ENCODE results near the gene SLC5A1.

Gene SLC5A1

DNA sequence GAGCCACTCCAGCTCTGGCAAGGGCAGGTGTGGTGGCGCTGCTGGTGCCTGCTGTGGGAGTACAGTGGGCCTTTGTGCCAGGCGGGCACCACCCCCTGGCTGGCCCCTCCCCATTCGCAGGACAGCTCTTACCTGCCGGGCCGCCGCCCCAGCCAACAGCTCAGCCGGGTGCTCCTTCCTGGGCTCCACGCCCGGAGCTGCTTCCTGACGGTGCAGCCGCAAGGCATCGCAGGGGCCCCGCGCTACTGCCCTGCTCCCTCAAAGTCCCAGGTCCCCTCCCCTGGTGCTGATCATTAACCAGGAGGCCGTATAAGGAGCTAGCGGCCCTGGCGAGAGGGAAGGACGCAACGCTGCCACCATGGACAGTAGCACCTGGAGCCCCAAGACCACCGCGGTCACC lies at the start of gene SLC5A1:
TSS of gene SLC5A1 (plus strand) at position 338 of the 400 bp plus-strand sequence. CDS start at position 359, 21 bp downstream.
- no peak for DNase-seq

DNA sequence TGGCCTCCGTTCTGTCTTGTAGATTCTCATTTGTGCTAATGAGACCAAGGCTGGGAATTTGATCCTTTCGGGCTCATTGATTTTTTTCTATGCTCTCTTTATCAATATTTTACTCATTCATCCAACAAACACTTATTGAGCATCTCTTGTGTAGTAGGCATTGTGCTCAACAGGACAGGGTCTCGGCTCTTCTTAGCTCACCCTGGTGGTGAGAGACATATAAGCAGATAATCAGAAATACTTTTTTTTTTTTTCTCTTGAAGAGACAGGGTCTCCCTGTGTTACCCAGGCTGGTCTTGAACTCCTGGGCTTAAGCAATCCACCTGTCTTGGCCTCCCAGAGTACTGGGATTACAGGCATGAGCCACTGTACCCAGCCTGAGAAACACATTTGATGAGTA lies 48.0 kb upstream of the SLC5A1 start:
- no peak for DNase-seq

DNA sequence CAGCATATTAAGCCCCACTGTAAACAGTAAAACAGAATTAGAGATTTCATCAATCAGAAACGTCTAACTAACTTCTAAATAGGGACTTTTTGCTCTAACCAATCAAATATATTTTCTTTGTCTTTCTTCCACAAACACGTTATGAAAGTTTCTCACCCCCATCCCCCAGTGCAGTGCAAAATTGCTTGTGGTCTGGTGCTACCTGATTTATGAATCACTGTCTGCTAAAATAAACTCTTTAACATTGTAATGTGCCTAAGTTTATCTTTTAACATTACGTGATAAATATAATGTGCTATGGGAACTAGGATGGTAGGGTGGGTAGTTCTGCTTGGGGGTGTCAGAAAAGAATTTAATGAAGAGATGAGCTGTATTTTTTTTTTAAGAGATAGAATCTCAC lies 47.3 kb upstream of the SLC5A1 start:
- DNase-seq: no peak

DNA sequence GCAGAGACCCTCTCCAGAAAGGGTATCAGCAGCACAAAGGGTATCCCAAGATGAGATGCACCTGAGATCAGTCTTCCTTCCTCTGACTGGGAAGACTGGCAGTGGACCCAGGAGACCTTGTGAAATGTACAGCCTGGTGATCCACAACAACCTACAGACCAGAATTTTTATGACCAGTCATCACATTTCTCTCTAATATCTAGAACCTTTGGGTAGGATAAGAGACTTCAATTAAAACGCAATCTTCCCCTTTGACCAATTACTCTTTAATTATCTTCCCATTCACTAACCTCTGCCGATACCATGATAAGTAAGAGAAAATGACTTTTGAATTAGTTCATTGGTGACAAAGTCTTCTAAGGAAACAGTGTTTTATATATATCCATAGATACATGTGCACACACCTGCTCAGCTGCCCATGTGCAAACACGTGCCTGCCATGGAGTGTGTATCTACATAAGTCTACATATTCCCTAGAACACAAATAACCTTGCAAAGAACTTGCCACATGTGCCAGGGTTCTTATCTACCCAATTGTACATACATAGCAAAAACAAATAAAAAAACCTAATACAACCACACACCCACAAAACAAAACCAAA lies 44.2 kb upstream of the SLC5A1 start:
- DNase-seq: no peak

DNA sequence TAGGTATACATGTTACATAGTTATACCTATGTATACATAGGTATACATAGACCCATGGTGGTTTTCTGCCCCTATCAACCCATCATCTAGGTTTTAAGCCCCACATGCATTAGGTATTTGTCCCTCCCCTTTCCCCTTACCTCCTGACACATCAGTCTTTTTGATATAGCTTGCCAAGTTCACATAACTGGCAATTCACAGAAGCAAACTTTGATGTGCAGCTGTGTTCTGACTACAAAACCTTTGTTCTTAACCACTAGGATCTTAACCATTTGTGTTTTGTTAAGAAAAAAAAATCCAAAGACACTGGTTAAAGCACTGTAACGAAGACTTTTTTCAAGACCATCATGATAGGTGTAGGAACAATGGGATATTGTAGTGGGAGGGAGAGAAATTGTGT lies 42.9 kb upstream of the SLC5A1 start:
- DNase-seq: no peak

DNA sequence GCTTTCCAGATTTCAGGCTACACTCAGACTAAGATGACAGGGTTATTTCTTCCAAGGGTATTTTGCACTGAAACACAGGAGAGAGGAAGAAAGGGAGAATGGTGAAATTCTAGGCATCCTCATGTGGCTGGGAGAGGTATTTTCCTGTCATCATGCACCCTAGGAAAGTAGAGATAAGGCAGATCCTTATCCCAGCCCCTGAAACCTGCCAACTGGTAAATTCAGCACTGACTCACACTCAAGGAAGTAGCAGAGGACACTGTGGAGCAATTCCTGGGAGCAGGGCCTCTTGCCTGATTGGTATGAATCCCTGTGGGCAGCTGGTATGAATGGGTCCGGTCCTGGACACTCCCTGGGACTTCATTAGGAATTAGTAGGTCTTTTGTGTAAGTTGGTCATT lies 37.6 kb upstream of the SLC5A1 start:
- no peak for DNase-seq

DNA sequence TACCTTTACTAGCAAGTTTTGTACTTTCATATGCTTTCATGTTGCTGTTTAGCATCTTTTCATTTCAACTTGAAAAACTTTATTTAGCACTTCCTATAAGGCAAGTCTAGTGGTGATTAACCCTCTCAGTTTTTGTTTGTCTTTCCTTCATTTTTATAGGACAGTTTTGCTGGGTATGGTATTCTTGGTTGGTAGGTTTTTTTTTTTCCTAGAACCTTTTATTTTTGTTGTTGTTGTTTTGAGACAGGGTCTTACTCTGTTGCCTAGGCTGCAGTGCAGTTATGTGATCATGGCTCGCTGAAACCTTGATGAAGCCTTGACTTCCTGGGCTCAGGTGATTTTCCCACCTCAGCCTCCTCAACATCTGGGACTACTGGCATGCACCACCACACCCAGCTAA lies 29.9 kb upstream of the SLC5A1 start:
- DNase-seq: no peak

DNA sequence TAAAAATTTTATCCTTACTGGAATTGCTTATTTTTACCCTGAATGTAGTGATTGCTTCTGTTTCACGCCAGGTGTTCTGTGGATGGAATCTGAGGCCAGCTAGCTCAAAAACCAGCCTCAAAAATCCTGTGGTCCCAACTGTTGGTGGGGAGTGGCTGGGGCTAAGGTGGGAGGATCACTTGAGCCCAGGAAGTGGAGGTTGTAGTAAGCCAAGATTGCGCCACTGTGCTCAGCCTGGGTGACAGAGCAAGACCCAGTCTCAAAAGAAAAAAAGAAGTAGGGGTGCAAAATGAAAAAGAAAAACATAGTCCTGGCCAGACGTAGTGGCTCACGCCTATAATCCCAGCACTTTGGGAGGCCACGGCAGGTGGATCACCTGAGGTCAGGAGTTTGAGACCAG lies 27.0 kb upstream of the SLC5A1 start:
- DNase-seq: no peak

DNA sequence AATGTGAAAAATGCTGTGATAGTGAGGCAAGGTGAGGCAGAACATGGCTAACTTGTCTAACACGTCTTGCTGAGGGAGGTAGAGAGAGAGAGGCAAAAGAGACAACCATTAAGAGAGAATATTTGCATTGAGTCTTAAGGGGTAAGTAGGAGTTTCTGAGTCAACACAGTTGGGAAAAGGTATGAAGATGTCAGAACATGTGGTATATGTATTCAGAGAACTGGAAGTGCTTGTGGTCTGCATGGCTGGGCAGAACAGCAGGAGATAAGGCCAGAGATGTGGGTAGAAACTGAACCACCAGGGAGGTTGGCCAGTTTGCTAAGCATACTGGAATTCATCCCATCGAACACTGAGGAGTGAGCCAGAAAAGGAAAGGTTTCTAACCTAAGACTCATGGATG lies 25.0 kb upstream of the SLC5A1 start:
- DNase-seq: no peak

DNA sequence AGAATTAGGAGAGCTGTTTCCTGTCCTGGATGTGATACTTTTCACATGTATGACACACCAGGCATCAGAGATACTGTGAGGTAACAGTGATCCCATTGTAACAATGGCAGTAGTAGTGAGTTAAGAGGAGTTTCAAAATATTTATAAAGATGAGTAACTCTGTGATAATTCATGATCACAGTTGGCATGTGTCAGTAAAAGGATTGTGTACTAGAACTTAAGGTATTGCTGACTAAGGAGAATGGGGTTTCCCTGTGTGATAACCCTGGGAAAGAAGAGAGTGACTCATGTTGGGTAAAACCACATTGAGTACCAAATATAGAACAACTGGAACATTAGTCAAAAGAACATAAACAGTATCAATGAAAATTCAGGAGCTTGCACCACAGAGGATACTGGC lies 22.9 kb upstream of the SLC5A1 start:
- no peak for DNase-seq

DNA sequence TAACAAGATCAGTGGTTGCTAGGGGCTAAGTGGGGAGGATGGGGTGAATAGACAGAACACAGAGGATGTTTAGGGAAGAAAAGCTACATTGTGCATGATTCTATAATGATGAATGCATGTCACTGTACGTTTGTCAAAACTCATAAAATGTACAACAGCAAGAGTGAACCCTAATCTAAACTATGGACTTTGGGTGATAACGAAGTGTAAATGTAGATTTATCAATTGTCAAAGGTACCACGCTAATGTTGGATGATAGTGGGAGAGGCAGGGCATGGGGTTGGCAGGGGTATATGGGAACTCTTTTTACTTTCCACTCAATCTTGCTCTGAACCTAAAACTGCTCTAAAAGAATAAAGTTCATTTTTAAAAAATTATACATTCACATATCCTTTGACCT lies 21.3 kb upstream of the SLC5A1 start:
- DNase-seq: no peak

DNA sequence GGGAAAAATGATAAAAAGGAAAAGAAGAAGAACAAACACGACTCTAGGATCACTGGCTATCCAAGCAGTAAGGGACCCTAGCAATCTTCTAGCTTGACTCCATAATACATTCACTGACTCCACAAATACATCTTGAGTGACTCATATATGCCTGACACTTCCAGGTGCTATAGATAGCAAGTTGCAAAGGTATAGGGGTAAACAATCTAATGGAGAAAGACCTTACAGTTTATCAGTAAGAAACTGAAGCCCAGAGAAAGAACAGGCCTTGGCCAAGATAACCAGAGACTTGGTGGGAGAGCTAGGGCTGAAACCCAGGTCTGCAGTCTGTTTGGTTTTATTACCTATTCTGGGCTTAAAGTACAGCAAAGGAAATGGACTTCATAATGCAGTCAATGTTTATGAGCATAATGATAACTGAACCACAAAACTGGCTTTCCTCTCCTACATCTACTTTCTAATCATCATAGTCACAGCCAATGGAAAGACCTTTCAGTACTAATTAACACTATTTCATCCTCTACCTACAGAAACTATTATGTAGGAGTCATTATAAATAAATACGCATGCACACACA lies 19.7 kb upstream of the SLC5A1 start:
- no peak for DNase-seq

DNA sequence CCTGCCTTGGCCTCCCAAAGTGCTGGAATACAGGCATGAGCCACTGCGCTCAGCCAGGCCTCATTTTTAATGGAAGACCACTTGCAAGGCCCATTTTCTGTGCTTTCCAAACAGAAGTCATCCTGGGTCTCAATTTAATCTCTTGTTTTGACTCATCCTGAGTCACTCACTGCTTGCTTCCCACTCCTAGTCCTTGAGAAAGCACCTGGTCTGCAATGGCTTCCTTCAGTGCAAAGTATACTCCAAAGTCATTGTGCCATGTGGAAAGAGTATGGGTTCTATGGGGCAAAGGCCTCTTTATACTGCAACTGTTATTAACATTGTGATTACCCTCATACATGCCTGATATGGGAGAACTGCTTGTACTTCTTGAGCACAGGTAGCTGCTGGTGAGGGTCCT lies 18.3 kb upstream of the SLC5A1 start:
- no peak for DNase-seq

DNA sequence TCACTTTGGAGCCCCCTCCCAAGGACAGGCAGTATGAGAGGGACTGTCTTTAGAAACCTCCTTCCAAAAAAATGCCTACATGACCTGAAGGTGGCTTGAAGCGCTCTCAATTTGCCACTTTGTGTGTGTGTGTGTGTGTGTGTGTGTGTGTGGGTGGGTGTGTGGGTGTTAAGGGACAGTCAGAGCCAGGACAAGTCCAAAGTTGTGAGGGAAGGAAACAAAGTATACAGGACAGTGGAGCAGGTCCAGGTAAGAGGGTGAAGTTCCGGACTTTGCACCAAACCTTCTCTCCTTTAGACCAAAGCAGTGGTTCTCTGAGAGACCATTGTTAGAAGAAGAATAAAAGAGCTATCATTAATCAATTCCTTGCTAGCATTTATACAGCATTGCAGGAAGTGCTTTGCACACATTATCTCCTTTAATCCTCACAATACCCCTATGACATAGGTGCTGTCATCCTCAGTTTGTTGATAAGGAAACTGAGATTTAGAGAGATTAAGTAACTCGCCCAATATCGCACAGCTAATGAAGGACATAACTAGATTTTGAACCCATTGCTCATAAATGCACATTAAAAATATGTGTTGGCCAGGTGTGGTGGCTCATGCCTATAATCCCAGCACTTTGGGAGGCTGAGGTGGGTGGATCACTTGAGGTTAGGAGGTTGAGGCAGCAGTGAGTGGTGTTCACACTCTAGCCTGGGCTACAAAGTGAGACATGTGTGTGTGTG lies 12.4 kb upstream of the SLC5A1 start:
- DNase-seq: no peak

DNA sequence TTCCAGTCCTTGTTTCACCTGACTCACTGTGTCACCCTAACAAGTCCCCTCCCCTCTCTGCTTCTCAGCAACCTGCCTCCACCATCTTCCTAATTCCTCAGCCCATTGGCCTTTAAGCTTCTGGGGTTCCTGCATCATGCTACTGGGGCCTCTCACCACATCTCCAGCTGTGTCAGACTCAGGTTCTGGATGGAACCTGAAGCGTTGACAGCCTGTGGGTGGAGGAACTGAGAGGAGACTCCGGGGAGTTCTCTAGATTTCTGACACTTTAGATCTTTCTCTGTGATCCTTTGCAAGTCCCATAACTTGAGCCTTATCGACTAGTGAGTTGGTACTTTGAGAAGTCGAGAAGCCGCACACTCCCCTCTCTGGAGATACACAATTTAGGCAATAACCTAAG lies 11.6 kb upstream of the SLC5A1 start:
- no peak for DNase-seq

DNA sequence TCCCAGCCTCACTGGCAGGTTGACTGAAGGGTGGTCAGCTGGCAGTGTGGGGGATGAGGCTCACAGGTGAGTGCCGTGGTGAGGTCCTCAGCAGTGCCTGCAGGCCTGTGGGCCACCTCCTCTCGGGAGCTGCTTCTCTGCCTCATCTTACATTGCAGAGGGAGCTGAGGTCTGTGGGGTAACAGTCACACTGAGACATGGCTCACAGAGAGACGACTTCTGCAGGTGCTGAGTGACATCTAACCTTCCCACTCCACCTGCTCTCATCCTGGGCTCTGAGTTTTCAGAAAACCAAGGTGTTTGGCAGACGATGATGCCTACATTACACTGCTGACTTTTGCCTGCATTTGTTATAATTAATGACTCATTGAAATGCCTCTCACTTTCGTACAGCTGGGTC lies 8.8 kb upstream of the SLC5A1 start:
- no peak for DNase-seq

DNA sequence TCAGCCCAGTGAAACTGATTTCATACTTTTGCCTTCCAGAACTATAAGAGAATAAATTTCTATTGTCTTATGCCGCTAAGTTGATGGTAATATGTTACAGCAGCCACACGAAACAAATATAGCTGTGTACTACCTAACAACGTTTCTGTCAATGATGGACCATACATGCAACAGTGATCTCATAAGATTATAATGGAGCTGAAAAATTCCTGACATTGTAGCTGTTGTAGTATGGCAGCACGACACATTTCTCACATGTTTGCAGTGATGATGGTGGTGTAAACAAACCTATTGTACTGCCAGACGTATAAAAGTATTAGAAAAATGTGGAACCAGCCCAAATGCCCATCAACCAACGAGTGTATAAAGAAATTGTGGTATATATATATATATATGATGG lies 5.8 kb upstream of the SLC5A1 start:
- DNase-seq: no peak

DNA sequence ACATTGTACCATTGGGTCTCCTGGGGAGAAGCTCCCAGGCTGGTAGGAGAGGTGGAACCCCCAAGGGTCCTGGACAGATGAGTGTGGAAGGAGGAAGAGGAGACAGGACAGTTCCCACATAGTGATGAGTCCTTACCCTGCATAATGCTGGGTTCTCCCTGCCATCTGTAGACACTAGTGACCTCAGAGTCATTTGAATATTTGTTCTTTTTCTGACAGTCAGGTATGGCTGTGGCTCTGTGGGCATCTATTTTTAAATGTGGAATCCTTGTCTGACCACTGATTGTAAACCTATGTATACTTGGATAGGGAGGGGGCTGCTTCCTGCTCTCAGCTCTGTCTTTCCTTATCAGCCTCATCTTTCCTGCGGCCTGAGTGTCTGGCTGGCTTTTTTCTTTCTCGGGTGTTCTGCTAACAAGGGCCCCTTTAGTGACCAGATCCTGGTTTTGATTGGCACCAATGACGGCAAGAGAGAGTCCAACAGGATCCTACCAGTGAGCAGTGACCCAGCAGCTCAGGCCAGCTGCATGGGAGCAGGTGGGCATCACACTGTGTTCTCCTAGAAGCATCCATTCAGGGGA lies 2.6 kb upstream of the SLC5A1 start:
- DNase-seq: no peak

DNA sequence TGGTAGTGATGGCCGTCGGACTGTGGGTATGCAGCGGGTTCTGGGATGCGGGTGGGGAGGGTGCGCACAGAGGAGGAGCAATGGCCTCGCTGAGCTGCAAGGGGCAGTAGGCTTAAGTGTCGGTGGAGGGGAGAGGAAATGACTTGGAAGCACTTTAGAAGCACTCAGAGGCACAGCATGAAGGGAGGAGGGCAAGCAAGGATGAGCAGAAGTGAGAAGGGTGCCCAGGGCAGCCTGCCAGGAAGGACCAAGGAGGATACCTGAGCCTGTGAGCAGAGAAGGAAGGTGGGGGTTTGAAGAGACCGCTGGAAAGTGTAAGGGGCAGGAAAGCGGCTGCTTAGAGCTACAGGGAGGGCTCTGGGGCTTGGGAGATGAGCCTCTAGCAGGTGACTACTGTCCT lies 330 bp downstream of the SLC5A1 start:
- DNase-seq: no peak

DNA sequence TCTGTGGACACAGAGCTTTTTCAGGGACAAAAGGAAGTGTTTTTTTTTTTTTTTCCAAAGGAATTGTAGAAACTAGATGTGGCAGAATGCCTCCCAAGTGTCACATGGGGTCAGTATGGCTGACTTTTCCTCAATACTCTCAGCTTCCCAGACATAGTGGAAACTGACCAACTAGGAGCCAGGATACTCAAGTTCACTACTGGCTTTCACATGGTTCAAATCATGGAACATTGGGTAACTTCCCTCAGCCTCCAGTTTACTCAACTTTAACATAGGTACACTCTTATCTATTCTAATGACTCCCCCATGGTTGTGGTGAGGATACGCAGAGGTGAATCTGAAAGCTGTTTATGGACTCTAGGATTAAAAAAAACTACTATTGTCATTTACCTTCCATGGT lies 1.4 kb downstream of the SLC5A1 start:
- DNase-seq: no peak

DNA sequence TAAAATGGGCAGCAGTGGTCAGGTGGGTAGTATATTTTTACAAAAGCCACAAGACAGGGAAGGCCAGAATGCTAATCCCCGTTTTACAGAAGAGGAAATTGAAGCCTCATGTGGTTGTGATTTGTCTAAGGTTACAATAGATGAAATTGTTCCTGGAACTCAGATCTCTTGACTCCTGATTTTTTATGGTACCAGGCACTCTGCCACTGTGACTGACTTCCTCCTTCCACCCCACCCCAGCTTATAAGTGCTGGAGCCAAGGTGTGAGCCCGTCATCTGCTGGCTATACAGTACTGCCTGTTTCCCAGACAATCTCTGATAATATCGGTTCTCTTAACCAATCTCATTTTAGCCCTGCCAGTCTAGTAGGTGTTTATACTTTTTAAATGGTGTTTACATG lies 1.9 kb downstream of the SLC5A1 start:
- no peak for DNase-seq

DNA sequence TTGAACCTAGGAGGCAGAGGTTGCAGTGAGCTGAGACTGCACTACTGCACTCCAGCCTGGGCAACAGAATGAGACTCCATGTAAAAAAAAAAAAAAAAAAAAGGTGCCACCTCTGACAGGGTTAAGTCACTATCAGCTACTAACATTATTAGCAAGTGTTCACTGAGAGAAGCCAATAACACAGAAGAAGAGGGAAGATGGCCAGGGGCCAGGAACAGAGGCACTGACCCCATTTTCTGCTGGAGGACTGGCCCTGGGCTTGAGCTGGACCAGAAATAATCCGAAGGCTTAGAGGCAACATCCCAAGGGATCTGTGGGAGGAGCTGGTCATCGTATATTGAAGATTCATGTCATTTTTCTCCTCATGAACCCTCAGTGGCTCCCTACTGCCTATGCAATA lies 5.0 kb downstream of the SLC5A1 start:
- no peak for DNase-seq

DNA sequence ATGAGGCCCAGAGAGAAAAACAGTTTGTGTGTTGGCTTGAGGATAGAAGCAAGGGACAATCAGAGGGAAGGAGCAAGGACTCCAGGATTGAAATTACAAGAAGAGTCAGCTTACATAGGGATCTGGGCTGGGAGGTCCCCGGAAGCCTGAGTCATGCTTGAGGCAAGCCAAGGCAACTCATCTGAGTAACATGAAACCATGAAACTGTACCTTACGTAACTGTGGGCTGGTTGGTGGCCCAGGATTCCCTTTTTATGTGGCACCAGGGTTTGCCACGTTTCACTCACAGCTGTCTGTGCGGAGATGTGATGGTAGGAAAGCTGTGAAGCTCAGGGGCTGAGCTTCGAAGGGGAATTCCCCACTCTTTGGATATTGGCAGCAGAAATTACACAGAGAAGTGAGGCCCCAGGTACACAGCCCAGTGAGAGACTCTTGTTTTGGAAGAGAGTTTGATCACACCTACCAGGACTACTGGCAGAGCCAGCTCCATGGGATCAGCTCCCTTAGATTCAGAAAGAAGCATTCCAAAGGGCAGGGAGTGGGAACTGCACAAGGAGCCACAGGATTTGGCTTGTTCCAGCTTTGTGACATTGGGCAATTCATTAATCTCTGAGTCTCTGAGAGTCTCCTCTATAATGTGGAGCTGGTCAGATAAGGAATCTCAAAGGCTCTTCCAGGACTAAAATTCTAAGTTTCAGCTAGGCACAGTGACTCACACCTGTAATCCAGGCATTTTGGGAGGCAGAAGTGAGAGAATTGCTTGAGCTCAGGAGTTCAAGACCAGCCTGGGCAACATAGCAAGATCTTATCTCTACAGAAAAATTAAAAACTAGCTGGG lies 7.8 kb downstream of the SLC5A1 start:
- peak; percentile 82 to 84 for DNase-seq

All from activated T-cell treated with anti-CD3 and anti-CD28 coated beads, Interleukin-2, amount 50 U/mL, for 48 hours (primary cell).